HG03457 (cell line): ENCODE data around the gene ANKRD53.

Experiments
- ATAC-seq: cut with Tn5 transposase; IDR thresholded peaks from one replicate; pipeline ENCODE4 v1.9.1; 2021; ENCODE audit warnings: moderate number of reproducible peaks; ENCODE audit not compliant: unreplicated experiment

Gene ANKRD53

GRCh38 chr2:70942396-70943204, 35.8 kb upstream of the ANKRD53 start:
- ATAC-seq = no peak

- ATAC-seq = no peak
These were observed 35.1 kb upstream of the ANKRD53 start for GRCh38 chr2:70943205-70943871.

GRCh38 chr2:70944111-70944690, 34.2 kb upstream of the ANKRD53 start:
- ATAC-seq = no peak

- no peak for ATAC-seq
These were observed 31.5 kb upstream of the ANKRD53 start for GRCh38 chr2:70946832-70947442.

GRCh38 chr2:70947556-70948184, 30.8 kb upstream of the ANKRD53 start:
- no peak for ATAC-seq

GRCh38 chr2:70948337-70949003, 30.0 kb upstream of the ANKRD53 start:
- ATAC-seq = no peak

GRCh38 chr2:70949086-70949485, 29.3 kb upstream of the ANKRD53 start:
- ATAC-seq = no peak

- no peak for ATAC-seq
These were observed 23.5 kb upstream of the ANKRD53 start for GRCh38 chr2:70954886-70955285.

GRCh38 chr2:70956141-70956540, 22.3 kb upstream of the ANKRD53 start:
- ATAC-seq = no peak

- no peak for ATAC-seq
These were observed 20.6 kb upstream of the ANKRD53 start for GRCh38 chr2:70957798-70958197.

- no peak for ATAC-seq
These were observed 19.7 kb upstream of the ANKRD53 start for GRCh38 chr2:70958759-70959158.

- no peak for ATAC-seq
These were observed 19.1 kb upstream of the ANKRD53 start for GRCh38 chr2:70959271-70959761.

- no peak for ATAC-seq
These were observed 18.3 kb upstream of the ANKRD53 start for GRCh38 chr2:70959851-70960832.

- ATAC-seq = no peak
These were observed 17.4 kb upstream of the ANKRD53 start for GRCh38 chr2:70960833-70961647.

- no peak for ATAC-seq
These were observed 16.8 kb upstream of the ANKRD53 start for GRCh38 chr2:70961648-70961994.

- ATAC-seq = no peak
These were observed 16.1 kb upstream of the ANKRD53 start for GRCh38 chr2:70962211-70962884.

GRCh38 chr2:70962885-70963878, 15.2 kb upstream of the ANKRD53 start:
- ATAC-seq = no peak
